Activated T-helper 1 cell treated with anti-CD3 and anti-CD28 coated beads, Interleukin-12 subunit alpha, Interleukin-12 subunit beta, Interleukin-2, Interleukin-4 antibody, amounts not matched to agents 30 ng/mL and 10 ng/mL and 1 ng/mL, durations not matched to agents 14 hours and 24 hours and 36 hours (primary cell): ENCODE results near the gene GABBR1. TPM values are rescaled to one million over a fixed set of nuclear protein-coding genes. Genes with fewer than 3 reads are reported as not detected.

ENCODE experiments used
- DNase-seq: peaks from one replicate; pipeline ENCODE4 v3.0.0; 2021; ENCODE audit warnings: low spot score
- H3K27ac Mint-ChIP-seq: one replicate; pipeline ENCODE4 v1.8.0; 2021; ENCODE audit warnings: mild to moderate bottlenecking, mixed read lengths
- H3K27me3 Mint-ChIP-seq: one replicate; pipeline ENCODE4 v1.8.0; 2022; ENCODE audit warnings: mild to moderate bottlenecking, moderate library complexity, mixed read lengths; ENCODE audit not compliant: insufficient read depth
- H3K36me3 Mint-ChIP-seq: one replicate; pipeline ENCODE4 v1.8.0; 2021; ENCODE audit warnings: low read depth, mixed read lengths
- H3K4me1 Mint-ChIP-seq: one replicate; pipeline ENCODE4 v1.8.0; 2021; ENCODE audit warnings: low read depth, mixed read lengths
- H3K4me3 Mint-ChIP-seq: one replicate; pipeline ENCODE4 v1.8.0; 2021; ENCODE audit warnings: mild to moderate bottlenecking, moderate library complexity, mixed read lengths
- H3K9me3 Mint-ChIP-seq: one replicate; pipeline ENCODE4 v1.8.0; 2021; ENCODE audit warnings: mixed read lengths
- intact Hi-C: fragments of 100-400 bp; cut with micrococcal nuclease; formaldehyde crosslinking; loops from one replicate; pipeline ENCODE4 v1.15.1; 2024
- total RNA-seq: library from RNA; stranded (reverse); gene quantifications from 2 replicates; pipeline ENCODE4 v1.2.3, GENCODE V29; 2022

The GABBR1 gene
- total RNA-seq, 1 donor from 2014 or later: 22.6 TPM

- intact Hi-C loops: no loop called here
- H3K36me3 Mint-ChIP-seq: no peaks in the 10 kb centered on the region
- no peak overlapping the region for H3K27ac Mint-ChIP-seq
- no peak overlapping the region for H3K4me3 Mint-ChIP-seq
- peaks cover 17% of the 10 kb centered on the region for H3K27me3 Mint-ChIP-seq
- no peaks in the 10 kb centered on the region for H3K9me3 Mint-ChIP-seq
- no peaks in the 10 kb centered on the region for H3K4me1 Mint-ChIP-seq
- DNase-seq: no peak
These were observed 108.9 kb downstream of the GABBR1 start for GRCh38 chr6:29524044-29524443.

DNA sequence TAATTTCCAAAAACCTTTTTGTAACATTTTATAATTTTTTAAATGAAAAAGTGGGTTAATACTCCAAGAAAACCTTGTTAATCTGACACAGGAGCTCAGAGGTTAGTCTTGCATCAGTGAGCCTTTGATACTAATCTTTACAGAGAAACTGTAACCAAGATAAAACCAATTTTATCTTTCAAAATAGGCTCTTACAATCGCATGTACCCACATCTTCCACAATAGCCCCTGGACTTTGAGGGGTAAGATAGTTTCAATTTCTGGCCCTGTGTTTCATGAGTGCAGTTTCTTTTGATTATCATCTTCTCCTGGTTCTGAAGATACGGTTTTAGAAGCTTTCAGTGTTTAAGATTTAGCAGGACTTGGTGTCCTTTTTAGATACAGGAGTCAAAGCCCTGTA lies 110.8 kb downstream of the GABBR1 start:
- Mint-ChIP-seq H3K27ac (no peak overlapping the region), H3K4me1 (no peaks in the 10 kb centered on the region), H3K27me3 (peaks cover 18% of the 10 kb centered on the region), H3K4me3 (no peak overlapping the region), H3K36me3 (no peaks in the 10 kb centered on the region), H3K9me3 (no peaks in the 10 kb centered on the region)
- intact Hi-C loops: no loop called here
- DNase-seq: no peak

DNA sequence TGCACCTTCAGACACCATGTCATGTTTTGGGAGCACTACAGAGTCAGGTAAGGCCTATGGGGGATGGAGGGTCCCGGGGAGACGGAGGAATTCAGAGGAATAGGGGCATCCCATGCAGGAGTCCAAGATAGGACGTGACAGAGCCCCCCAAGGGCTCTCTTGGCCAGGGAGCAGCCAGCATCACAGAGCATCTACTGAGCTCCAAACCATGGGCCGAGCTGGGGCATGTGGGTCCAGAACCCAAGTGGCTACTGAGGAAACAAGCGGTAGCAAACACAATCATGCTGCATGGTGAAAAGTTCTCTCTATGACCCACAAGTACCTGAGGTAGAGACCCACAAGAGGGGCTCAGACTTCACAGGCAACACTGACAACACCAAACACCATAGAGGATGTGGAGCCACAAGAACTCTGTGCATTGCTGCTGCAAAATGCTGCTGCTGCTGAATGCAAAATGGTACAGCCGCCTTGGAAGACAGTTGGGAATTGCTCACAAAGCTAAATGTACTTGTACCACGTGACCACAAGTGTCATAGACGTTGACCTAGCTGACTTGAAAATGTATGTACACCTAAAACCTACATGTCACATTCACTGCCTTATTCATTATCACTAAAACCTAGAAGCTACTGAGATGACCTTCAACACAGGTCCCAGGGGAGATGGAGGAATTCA lies 111.8 kb downstream of the GABBR1 start:
- intact Hi-C loops: no loop called here
- no peaks in the 10 kb centered on the region for H3K9me3 Mint-ChIP-seq
- no peaks in the 10 kb centered on the region for H3K36me3 Mint-ChIP-seq
- H3K27ac Mint-ChIP-seq: no peak overlapping the region
- H3K27me3 Mint-ChIP-seq: peaks cover 13% of the 10 kb centered on the region
- no peak for DNase-seq
- H3K4me1 Mint-ChIP-seq: peaks cover 5% of the 10 kb centered on the region
- H3K4me3 Mint-ChIP-seq: no peak overlapping the region

- intact Hi-C loops: no loop called here
- no peak overlapping the region for H3K4me3 Mint-ChIP-seq
- no peaks in the 10 kb centered on the region for H3K36me3 Mint-ChIP-seq
- H3K4me1 Mint-ChIP-seq: peaks cover 10% of the 10 kb centered on the region
- H3K27ac Mint-ChIP-seq: no peak overlapping the region
- no peak for DNase-seq
- H3K9me3 Mint-ChIP-seq: no peaks in the 10 kb centered on the region
- peaks cover 8% of the 10 kb centered on the region for H3K27me3 Mint-ChIP-seq
These were observed 112.8 kb downstream of the GABBR1 start for GRCh38 chr6:29520232-29520631.

DNA sequence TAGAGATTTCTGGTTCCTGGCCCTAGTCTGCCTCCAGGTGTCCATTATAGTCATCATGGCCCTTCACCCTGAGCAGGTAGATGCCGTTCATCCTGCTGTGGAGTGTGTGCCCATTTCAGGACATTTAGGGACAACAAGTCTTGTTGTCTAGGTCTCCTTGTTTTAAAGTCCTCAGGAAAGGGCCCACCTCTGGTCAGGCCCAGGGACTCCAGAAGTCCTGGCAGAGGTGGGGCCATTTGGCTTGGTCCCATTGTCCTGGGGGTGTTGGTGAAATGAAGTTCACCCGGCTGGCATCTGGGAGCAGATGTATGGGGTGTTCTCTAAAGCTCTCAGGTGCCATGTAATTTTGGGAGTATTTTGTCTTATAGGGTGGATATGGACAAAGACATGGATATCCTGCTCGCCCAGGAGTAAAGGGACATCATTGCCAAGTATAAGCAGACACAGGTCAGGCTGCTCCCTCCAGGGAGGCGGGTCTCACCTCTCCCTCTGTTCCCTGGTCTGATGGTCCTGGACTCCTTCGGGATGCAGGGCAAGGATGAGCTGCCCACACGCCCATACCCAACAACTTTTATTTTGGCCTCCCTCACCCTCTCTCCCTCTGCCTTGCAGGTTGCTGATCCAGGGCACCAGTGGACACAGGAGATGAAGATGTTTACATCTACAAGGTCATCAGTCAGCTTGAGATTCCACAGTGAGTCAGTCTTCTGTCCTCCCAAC lies 113.5 kb downstream of the GABBR1 start:
- no peaks in the 10 kb centered on the region for H3K9me3 Mint-ChIP-seq
- H3K4me1 Mint-ChIP-seq: peaks cover 10% of the 10 kb centered on the region
- no peak for DNase-seq
- H3K36me3 Mint-ChIP-seq: no peaks in the 10 kb centered on the region
- peaks cover 8% of the 10 kb centered on the region for H3K27me3 Mint-ChIP-seq
- H3K4me3 Mint-ChIP-seq: no peak overlapping the region
- no peak overlapping the region for H3K27ac Mint-ChIP-seq
- intact Hi-C loops: no loop called here

- Mint-ChIP-seq H3K4me1 (peaks cover 10% of the 10 kb centered on the region), H3K4me3 (no peak overlapping the region), H3K36me3 (no peaks in the 10 kb centered on the region), H3K27ac (no peak overlapping the region), H3K27me3 (peaks cover 7% of the 10 kb centered on the region), H3K9me3 (no peaks in the 10 kb centered on the region)
- intact Hi-C loops: no loop called here
- no peak for DNase-seq
These were observed 115.1 kb downstream of the GABBR1 start for GRCh38 chr6:29517728-29518440.

DNA sequence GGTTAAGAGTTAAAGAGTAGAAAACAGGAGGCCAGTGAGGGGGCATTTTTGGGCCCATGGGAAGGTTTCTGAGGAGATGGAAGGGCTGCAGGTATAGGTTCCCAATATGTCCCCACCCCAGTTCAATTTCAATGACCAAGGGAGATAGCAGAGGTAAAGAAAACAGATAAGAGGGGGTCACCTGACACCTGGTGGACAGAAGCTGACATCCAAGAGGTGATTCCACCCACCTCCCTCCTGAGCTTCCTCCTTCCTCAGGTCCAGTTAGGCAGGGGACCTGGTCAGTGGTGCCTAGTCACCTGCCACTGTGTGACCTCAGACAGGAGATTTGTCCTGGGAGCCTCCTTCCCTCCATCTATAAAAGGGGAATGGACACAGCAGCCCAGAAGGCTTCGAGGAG lies 115.7 kb downstream of the GABBR1 start:
- Mint-ChIP-seq H3K4me3 (no peak overlapping the region), H3K27me3 (peaks cover 8% of the 10 kb centered on the region), H3K36me3 (no peaks in the 10 kb centered on the region), H3K27ac (no peak overlapping the region), H3K4me1 (peaks cover 10% of the 10 kb centered on the region), H3K9me3 (no peaks in the 10 kb centered on the region)
- intact Hi-C loops: no loop called here
- DNase-seq: no peak

DNA sequence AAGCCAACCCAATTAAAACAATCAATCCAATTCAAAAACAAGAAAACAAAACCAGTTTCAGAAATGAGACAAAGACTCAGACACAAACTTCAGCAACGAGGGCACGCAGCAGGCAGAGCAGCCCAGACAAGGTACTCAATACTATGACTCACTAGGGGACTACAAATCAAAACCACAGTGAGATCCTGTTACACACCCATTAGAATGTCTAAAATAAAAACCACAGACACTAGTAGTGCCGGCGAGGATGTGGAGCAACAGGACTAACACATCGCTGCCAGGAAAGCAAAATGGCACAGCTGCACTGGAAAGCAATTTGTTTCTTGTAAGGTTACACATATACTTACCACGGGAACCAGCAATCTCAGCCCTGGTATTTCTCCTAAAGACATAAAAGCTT lies 116.9 kb downstream of the GABBR1 start:
- Mint-ChIP-seq H3K9me3 (no peaks in the 10 kb centered on the region), H3K4me3 (no peak overlapping the region), H3K27ac (no peak overlapping the region), H3K4me1 (peaks cover 10% of the 10 kb centered on the region), H3K27me3 (peaks cover 8% of the 10 kb centered on the region), H3K36me3 (no peaks in the 10 kb centered on the region)
- intact Hi-C loops: no loop called here
- DNase-seq: no peak

- intact Hi-C loops: no loop called here
- H3K9me3 Mint-ChIP-seq: no peaks in the 10 kb centered on the region
- no peak overlapping the region for H3K4me3 Mint-ChIP-seq
- H3K4me1 Mint-ChIP-seq: peaks cover 1% of the 10 kb centered on the region
- peaks cover 7% of the 10 kb centered on the region for H3K27me3 Mint-ChIP-seq
- H3K27ac Mint-ChIP-seq: no peak overlapping the region
- no peaks in the 10 kb centered on the region for H3K36me3 Mint-ChIP-seq
- DNase-seq: no peak
These were observed 122.2 kb downstream of the GABBR1 start for GRCh38 chr6:29510746-29511300.

DNA sequence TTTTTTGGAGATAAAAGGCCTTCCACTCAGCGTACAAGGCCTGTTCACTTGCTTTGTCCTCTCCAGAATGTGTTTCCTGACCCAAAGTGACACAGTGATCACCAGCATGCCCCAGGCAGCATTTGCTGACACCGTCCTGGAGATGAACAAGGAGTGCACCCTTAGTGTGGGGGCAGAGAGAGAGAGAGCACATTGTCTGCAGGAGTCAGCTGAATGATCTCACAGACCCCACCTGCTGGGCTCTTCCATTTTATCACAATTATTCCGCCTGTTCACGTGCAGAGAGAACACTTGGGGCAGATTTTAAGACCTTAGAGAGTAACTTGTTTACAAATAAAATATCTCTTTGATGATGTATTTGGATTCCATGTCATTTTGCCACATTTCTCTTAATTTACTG lies 122.8 kb downstream of the GABBR1 start:
- Mint-ChIP-seq H3K4me3 (no peak overlapping the region), H3K27ac (no peak overlapping the region), H3K4me1 (no peaks in the 10 kb centered on the region), H3K9me3 (no peaks in the 10 kb centered on the region), H3K27me3 (peaks cover 10% of the 10 kb centered on the region), H3K36me3 (no peaks in the 10 kb centered on the region)
- intact Hi-C loops: no loop called here
- no peak for DNase-seq

Other genes starting within 250 kb of the GABBR1 start
- gene OR12D2, start 237.6 kb downstream of the GABBR1 start, total RNA-seq: not detected in 2 replicates
- gene OR12D1, start 218.3 kb downstream of the GABBR1 start, total RNA-seq: not detected in 2 replicates
- gene OR10C1, start 193.9 kb downstream of the GABBR1 start, total RNA-seq: not detected in 2 replicates
- gene OR11A1, start 176.1 kb downstream of the GABBR1 start, total RNA-seq: not detected in 2 replicates
- not detected in 2 replicates for gene OR2H1, start 176.0 kb downstream of the GABBR1 start, total RNA-seq
- gene MAS1L, start 145.2 kb downstream of the GABBR1 start, total RNA-seq: not detected in 2 replicates
- 0.59 and 0.93 TPM in 2 replicates for gene UBD, start 73.5 kb downstream of the GABBR1 start, total RNA-seq
- not detected in 2 replicates for gene OR2H2, start 48.1 kb downstream of the GABBR1 start, total RNA-seq
- gene MOG, start 23.9 kb upstream of the GABBR1 start, total RNA-seq: not detected in 2 replicates
- gene ZFP57, start 48.0 kb upstream of the GABBR1 start, total RNA-seq: 2.4 and 2.7 TPM in 2 replicates
- 293 and 314 TPM in 2 replicates for gene HLA-F, start 90.3 kb upstream of the GABBR1 start, total RNA-seq
- gene HLA-G, start 194.6 kb upstream of the GABBR1 start, total RNA-seq: 0.91 and 1.6 TPM in 2 replicates